Activated T-helper 1 cell treated with anti-CD3 and anti-CD28 coated beads, Interleukin-2, amount 50 U/mL, for 16 hours (primary cell): Measurements from ENCODE around the gene PPP2R2C.

ENCODE experiments used
- DNase-seq, 2 donors: peaks; one replicate each; pipeline ENCODE4 v3.0.0-alpha.2; 2020; ENCODE audit warnings: low read depth in 1 of 2, low spot score in 1 of 2

The PPP2R2C gene

DNA sequence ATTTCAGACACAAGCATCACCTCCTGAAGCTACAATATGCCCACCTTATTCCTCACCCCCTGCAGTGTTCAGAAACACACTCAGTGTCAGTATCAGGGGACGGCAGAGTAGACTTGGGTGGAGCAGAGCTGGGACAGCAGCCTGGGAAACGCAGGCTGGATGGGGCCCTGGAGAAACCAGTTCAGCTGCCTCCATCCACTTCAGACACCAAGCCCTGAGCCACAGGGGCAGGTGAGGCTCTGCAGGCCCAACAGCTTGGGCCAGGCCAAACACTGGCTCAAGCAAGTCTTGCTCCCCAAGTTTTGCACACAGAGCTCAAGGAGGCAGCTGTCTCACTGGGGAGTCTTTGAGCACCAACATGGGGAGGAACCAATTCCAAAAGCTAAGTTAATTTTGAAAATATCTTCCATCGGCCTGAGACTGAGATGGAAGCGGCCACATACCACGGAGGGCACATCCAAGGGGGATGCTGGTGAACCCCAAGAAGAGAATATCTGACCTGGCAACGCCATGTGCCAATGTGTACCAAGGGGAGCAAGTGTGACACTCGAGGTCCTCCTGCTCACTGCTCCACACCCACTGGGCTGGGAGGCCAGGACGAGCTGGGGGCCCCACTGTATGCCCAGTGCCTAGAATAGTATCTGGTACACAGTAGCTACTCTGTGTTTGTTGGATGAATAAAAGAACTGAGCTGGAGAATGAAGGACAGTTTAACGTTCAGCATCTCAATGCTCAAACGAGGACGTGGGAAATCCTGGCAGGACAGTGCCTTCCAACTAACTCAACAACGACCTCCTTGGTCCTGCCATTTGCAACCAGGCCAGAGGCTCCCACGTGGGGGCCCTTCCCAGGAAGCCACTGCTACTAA lies 45.6 kb downstream of the PPP2R2C start:
- no peak for DNase-seq

DNA sequence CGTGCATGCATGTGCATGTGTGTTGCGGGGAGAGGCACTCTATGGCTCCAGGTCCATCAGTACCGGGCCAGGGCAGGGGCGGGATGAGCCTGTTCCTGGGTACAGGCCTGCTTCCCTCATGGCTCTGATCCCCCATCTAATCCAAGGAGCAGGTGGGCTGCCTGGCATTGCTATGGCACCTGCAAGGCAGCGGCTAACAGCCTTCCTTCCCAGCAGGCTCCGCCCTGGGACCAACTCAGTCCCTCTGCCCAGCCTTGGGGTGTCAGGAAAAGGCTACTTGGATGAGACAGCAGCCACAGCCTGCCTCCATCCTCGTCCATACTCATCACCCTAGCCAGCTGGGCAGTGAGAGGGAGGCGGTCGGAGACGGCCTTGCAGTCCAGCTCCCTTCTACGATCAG lies 46.5 kb downstream of the PPP2R2C start:
- DNase-seq = no peak

DNA sequence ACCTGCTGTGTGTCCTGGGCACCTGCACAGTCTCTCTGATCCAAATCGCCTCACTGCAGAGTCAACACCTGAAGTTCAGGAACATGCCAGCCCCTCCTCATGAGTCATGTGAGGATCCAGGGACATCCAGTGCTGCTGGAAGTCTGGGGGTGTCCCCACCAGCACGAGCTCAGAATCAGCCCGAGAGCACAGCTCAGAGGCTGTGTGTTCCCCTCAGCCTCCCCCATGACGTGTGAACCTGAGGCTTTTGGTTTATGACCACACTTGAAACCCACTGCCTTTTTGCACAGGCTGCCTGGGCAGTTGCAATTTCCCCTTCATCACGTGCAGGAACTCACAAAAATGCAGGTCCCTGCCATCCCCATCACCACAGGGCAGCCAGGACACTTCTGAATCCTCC lies 47.1 kb downstream of the PPP2R2C start:
- no peak for DNase-seq

- DNase-seq = no peak
Observed at GRCh38 chr4:6424425-6424824, 48.0 kb downstream of the PPP2R2C start.

DNA sequence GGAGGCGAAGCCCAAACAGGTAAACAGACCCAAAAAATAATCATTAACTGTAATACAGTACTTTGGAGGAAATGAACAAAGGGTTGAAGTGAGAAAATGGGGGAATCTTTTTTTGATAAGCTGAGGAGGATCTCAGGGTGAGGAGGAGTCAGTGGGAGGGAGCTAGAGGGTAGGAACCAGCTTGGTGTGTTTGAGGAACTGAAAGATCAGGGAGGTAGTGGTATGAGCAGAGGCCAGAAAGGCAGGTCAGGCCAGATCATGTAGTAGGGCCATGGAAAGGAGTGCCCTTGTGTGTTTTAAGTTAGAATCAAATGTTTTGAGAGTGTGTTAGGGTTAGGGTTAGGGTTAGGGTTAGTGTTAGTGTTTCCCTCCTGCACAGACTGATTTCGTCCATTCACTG lies 48.8 kb downstream of the PPP2R2C start:
- no peak for DNase-seq

GRCh38 chr4:6422866-6423265 lies 49.5 kb downstream of the PPP2R2C start:
- DNase-seq = no peak

GRCh38 chr4:6422105-6422504 lies 50.3 kb downstream of the PPP2R2C start:
- DNase-seq = no peak

GRCh38 chr4:6421397-6421796 lies 51.0 kb downstream of the PPP2R2C start:
- no peak for DNase-seq

DNA sequence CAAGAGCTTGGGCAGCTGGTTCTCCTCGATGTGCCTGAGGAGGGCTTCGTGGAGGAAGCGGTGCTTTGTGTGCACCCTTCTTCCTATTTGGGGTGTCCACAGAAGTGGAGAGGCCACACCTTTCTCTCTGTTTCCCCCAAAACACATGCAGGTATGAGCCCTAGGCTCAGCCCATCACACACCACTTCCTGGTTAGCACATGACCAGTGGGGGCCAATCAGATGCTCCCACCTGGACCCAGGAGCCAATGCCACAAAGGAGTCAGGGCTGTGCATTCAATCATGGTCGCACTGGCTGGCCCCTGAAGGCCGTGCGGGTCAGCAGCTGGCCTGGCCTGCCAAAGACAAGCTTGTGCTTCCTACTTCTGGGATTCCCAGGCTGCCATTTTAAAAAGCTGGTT lies 51.4 kb downstream of the PPP2R2C start:
- DNase-seq = no peak

- no peak for DNase-seq
Observed at GRCh38 chr4:6420036-6420435, 52.4 kb downstream of the PPP2R2C start.

DNA sequence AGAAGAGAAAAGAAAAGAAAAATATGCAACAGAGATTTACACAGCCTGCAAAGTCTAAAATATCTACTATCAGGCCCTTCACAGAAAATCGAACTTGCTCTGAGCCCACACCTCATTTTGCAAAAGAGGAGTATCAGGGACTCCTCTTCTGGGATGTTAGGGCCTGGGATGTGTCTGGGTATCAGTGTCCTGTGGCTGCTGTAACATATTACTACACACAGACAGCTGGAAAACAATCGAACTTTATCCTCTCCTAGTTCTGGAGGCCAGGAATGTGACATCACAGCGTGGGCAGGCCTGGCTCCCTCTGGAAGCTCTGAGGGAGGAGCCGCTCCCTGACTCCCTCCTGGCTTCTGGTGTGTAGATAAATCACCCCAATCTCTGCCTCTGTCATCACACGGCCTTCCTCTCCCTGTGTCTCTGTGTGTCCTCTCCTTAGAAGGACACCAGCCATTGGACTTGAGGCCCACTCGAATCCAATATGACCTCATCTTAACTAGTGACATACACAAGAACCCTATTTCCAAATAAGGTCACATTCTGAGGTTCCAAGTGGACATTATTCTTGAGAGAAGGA lies 52.9 kb downstream of the PPP2R2C start:
- no peak for DNase-seq

DNA sequence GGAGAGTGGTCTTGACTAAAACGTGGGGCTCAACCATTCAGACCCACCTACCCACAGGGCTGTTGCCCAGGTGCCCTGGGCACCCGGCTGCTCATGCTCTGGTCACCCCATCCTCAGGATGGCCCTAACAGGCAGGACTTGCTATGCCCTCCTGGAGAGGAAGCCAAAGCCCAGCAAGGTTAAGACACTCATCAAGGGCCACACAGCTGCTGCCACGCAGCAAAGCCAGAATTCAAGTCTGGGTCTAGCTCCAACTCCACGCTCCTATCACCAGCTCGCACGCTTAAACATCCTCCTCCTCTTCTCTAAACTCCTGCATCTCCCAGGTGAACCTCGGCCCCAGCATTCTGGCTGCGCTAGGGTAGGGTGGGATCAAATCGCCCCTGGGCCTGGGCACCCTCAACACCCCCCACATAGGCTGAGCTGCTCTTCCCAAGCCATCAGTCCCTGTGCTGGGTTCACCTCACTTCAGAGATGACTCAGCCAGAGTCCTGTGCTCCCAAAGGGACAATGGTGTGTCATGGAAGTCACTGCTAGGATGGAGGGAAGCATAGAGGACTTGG lies 54.1 kb downstream of the PPP2R2C start:
- DNase-seq = no peak

DNA sequence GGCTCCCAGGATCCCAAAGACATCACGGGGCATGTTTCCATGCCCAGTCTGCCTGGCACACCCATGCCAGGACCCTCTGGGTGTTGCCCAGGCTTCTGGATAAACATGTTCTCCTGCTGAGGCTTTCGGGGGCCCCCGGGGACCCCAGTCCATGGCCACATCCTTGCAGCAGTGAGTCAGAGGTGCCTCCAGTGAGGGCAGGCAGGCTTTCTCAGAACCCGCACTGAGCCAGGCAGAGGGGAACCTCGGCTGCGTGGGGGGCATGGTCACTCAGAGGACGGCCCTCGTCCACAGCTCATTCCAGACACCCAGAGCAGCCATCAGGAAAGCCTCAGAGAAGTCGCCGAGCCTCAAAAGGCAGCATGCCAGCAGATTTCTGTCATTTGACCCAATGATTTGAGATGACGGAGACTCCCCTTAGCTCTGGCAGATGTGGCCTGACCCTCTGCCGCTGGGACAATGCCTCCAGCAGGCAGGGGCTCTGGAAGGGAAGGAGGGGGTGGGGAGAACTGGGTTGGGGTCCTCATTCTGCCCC lies 54.8 kb downstream of the PPP2R2C start:
- DNase-seq = no peak

GRCh38 chr4:6416518-6417286 lies 55.7 kb downstream of the PPP2R2C start:
- no peak for DNase-seq

GRCh38 chr4:6415031-6415705 lies 57.2 kb downstream of the PPP2R2C start:
- DNase-seq = no peak

GRCh38 chr4:6414578-6414977 lies 57.8 kb downstream of the PPP2R2C start:
- no peak for DNase-seq

- no peak for DNase-seq
Observed at GRCh38 chr4:6410664-6411063, 61.8 kb downstream of the PPP2R2C start.

DNA sequence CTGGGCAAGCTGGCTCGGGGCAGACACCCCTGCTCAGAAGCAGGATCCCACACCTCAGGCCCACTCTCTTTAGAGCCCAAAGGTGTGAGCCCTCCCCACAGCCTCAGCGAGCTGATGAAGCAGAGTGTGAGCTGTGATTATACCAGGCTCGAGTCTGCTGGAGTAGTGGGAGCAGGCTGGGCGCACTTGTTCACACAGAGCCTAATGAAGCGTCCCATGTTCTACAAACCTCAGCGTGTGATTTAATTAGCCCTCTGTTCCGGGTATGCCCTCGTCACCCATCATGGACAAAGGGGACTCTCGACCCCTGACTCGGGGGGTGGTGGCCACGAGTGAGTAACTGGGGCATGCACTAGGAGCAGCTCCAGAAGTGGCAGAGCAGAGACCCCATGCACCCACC lies 62.3 kb downstream of the PPP2R2C start:
- DNase-seq = no peak

- DNase-seq = no peak
Observed at GRCh38 chr4:6409381-6409780, 63.0 kb downstream of the PPP2R2C start.

DNA sequence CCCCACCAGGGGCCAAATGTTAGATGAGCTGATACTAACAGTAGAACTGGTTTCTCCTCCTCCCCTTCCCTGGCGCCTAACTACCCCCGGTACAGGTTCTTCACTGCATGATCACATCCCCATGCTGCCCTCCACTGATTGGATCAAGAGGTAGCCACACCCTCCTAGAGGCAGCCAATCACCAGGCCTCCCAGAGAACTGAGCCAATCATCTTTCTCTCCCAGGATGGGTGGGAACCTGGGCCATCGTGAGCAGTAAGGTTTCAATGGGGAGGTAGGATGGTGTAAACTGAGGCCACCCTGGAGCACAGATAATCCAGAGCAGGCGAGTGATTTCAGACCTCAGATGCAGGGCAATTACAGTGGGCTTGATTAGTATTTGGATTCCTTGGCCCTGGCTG lies 64.2 kb downstream of the PPP2R2C start:
- DNase-seq = no peak

DNA sequence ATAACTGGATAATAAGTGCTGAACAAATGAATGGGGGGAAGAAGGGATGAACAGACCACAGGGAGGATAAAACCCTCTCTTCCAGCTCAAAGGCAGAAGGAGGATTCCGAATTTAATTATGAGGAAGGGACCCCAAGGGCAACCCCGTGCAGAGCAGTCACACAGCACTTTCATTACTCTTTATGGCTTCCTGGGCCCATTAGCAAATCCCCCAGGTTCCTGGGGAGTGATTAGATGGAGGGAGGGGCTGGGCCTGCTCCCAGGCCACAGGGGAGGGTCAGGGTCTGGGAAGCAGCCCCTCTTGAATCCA lies 67.1 kb downstream of the PPP2R2C start:
- DNase-seq = no peak
